ENCODE data around the gene VPS54. TPM values are rescaled to one million over a fixed set of nuclear protein-coding genes. Genes with fewer than 3 reads are reported as not detected.

Gene VPS54
- total RNA-seq, 1 donor from 2014 or later = 17.2 TPM

DNA sequence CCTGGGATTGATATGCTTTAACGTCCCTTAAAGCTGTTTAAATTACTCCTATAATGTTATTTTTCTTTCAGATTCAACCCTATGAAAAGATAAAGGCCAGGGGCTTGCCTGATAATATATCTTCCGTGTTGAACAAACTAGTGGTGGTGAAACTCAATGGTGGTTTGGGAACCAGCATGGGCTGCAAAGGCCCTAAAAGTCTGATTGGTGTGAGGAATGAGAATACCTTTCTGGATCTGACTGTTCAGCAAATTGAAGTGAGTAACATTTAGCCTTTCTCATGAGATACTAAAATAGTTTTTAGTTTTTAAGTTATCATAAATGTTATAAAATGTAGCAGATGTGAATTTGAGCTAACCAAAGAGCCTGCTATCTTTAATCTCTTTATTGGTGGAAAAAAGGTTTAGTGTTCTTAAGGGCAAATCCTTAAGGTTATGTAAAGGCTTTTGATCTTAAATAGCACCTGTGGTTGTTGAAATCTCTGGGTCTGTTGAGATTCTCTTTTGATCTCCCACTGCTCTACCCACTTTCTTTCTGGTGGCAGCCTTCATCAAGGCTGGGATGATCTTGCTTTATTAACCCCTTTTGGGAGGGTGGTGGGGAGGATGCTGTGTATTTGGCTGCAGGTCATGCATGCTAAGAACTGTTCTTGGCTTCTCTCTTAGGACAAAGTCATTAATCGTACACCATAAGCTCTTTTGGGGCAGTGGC is 136.7 kb downstream of the VPS54 start:
- Mint-ChIP-seq H3K4me1 (ENCODE audit: unreplicated experiment) (no peaks in the 10 kb centered on the region), H3K27me3 (ENCODE audit: unreplicated experiment) (no peaks in the 10 kb centered on the region), H3K4me3 (ENCODE audit: unreplicated experiment) (no peak overlapping the region), H3K9me3 (ENCODE audit: unreplicated experiment) (no peaks in the 10 kb centered on the region), H3K27ac (ENCODE audit: unreplicated experiment) (no peak overlapping the region), H3K36me3 (ENCODE audit: unreplicated experiment) (peaks cover 32% of the 10 kb centered on the region)
- no peak for DNase-seq (ENCODE audit: extremely low spot score, unreplicated experiment)
- TF ChIP-seq, protein P1, sequence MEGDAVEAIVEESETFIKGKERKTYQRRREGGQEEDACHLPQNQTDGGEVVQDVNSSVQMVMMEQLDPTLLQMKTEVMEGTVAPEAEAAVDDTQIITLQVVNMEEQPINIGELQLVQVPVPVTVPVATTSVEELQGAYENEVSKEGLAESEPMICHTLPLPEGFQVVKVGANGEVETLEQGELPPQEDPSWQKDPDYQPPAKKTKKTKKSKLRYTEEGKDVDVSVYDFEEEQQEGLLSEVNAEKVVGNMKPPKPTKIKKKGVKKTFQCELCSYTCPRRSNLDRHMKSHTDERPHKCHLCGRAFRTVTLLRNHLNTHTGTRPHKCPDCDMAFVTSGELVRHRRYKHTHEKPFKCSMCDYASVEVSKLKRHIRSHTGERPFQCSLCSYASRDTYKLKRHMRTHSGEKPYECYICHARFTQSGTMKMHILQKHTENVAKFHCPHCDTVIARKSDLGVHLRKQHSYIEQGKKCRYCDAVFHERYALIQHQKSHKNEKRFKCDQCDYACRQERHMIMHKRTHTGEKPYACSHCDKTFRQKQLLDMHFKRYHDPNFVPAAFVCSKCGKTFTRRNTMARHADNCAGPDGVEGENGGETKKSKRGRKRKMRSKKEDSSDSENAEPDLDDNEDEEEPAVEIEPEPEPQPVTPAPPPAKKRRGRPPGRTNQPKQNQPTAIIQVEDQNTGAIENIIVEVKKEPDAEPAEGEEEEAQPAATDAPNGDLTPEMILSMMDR (IDR thresholded peaks at IDR 0.05) = no peak

DNA sequence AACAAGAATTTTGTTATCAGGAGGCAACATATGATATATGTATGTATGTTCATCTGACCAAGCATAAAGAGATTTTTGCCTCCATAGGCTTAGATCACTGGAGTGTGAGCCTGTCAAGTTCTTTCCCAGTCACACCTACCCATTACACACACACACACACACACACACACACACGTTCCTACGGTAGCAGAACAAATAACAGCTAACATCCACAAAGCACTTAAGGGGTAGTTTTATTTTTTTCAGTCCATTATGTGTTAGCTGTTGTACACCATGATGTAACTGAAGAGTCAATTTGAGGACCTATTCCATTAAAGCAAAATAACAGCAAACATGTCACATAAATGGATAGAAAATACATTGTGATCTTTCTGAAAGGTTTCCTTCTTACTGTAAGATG is 138.0 kb downstream of the VPS54 start:
- H3K9me3 Mint-ChIP-seq (ENCODE audit: unreplicated experiment) = no peaks in the 10 kb centered on the region
- DNase-seq (ENCODE audit: extremely low spot score, unreplicated experiment) = no peak
- H3K27ac Mint-ChIP-seq (ENCODE audit: unreplicated experiment) = no peak overlapping the region
- H3K4me1 Mint-ChIP-seq (ENCODE audit: unreplicated experiment) = peaks cover 4% of the 10 kb centered on the region
- H3K4me3 Mint-ChIP-seq (ENCODE audit: unreplicated experiment) = no peak overlapping the region
- no peaks in the 10 kb centered on the region for H3K27me3 Mint-ChIP-seq (ENCODE audit: unreplicated experiment)
- peaks cover 36% of the 10 kb centered on the region for H3K36me3 Mint-ChIP-seq (ENCODE audit: unreplicated experiment)
- TF ChIP-seq, protein P1 (IDR thresholded peaks at IDR 0.05) = no peak

DNA sequence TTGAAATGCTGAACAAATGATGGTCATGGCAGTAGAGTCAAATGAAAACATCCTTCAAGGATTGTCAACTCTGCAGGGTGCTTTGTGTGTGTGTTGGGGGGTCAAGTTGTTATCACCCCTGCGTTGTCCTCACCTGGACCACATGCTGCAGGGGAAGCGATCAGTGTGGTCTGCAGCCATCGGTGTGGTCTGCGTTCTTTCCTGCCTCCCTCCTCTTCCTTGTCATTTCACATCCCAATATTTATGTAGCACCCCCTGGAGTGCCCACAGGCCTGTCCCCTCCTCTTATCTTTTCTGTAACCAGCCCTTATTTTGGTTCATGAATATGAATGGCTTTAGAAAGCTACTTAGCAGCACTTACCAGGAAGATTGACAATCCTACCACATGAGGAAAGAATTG is 138.6 kb downstream of the VPS54 start:
- Mint-ChIP-seq H3K4me3 (ENCODE audit: unreplicated experiment) (no peak overlapping the region), H3K27ac (ENCODE audit: unreplicated experiment) (no peak overlapping the region), H3K36me3 (ENCODE audit: unreplicated experiment) (peaks cover 39% of the 10 kb centered on the region), H3K4me1 (ENCODE audit: unreplicated experiment) (peaks cover 9% of the 10 kb centered on the region), H3K27me3 (ENCODE audit: unreplicated experiment) (no peaks in the 10 kb centered on the region), H3K9me3 (ENCODE audit: unreplicated experiment) (no peaks in the 10 kb centered on the region)
- DNase-seq (ENCODE audit: extremely low spot score, unreplicated experiment) = no peak
- TF ChIP-seq, protein P1 (IDR thresholded peaks at IDR 0.05) = no peak

DNA sequence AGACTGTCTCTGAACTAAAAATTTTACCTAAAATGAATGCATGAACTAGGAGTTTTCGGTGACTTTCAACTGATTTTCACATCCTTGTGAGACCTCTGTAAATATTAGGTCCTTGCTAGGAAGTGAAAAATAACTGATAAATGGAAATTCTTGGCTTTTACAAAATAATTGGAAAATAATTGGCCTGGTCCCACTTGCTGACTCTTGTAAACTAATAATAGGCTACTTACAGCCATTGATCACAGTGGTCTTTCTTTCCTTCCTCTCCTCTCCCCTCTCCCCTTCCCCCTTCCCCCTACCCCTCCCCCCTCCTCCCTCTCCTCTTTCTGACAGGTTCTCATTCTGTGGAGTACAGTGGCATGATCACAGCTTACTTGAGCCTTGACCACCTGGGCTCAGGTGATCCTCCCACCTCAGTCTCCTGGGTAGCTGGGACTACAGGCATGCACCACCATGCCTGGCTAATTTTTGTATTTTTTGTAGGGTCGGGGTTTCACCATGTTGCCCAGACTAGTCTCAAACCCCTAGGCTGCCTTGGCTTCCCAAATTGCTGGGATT is 139.3 kb downstream of the VPS54 start:
- no peak overlapping the region for H3K27ac Mint-ChIP-seq (ENCODE audit: unreplicated experiment)
- no peak for DNase-seq (ENCODE audit: extremely low spot score, unreplicated experiment)
- H3K27me3 Mint-ChIP-seq (ENCODE audit: unreplicated experiment) = no peaks in the 10 kb centered on the region

DNA sequence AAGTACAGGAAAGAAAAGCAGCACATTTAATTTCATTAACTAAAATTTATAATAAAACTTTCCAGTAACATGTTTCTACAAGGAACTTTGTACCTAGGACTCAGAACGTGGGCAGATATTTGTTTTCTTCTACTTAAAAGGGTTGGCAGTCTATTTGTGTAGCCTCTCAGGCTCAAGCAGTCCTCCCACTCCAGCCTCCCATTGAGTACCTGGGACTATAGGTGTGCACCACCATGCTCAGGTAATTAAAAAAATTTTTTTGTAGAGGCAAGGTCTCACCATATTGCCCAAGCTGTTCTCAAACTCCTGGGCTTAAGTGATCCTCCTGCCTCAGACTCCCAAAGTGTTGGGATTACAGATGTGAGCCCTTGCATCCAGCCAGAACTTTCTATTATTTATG is 140.7 kb downstream of the VPS54 start:
- no peak for DNase-seq (ENCODE audit: extremely low spot score, unreplicated experiment)
- Mint-ChIP-seq H3K4me3 (ENCODE audit: unreplicated experiment) (no peak overlapping the region), H3K27ac (ENCODE audit: unreplicated experiment) (no peak overlapping the region), H3K4me1 (ENCODE audit: unreplicated experiment) (peaks cover 26% of the 10 kb centered on the region), H3K9me3 (ENCODE audit: unreplicated experiment) (peaks cover under 1% of the 10 kb centered on the region), H3K36me3 (ENCODE audit: unreplicated experiment) (peaks cover 43% of the 10 kb centered on the region), H3K27me3 (ENCODE audit: unreplicated experiment) (no peaks in the 10 kb centered on the region)
- TF ChIP-seq, protein P1 (IDR thresholded peaks at IDR 0.05) = no peak

More for the DNA sequence above, 139.3 kb downstream of the VPS54 start:
- TF ChIP-seq, protein P1 (IDR thresholded peaks at IDR 0.05) = no peak
- Mint-ChIP-seq H3K36me3 (ENCODE audit: unreplicated experiment) (peaks cover 40% of the 10 kb centered on the region), H3K4me3 (ENCODE audit: unreplicated experiment) (no peak overlapping the region), H3K9me3 (ENCODE audit: unreplicated experiment) (no peaks in the 10 kb centered on the region), H3K4me1 (ENCODE audit: unreplicated experiment) (peaks cover 16% of the 10 kb centered on the region)

Measured in osteocyte (in vitro differentiated cells).